Left renal pelvis (tissue), 4 donors: Measurements from ENCODE around the gene LBR. TPM values are rescaled to one million over a fixed set of nuclear protein-coding genes. Genes with fewer than 3 reads are reported as not detected.
"Not testable (repeated sequence)": the region's sequence is repeated elsewhere in the genome, so short reads cannot be mapped to it uniquely, and the experiment has no call there.

Source experiments
- DNase-seq, 4 donors: peaks; one replicate each; pipeline ENCODE4 v3.0.0-alpha.2; 2013; ENCODE audit warnings: low read depth in 4 of 4, low spot score in 3 of 4
- polyA plus RNA-seq, 4 donors: library from polyadenylated mRNA; unstranded; fragments of 120-200 nt; gene quantifications; one replicate each; pipeline ENCODE4 v1.2.1, GENCODE V29; 2013; ENCODE audit not compliant: insufficient read length in 4 of 4

The LBR gene
- polyA plus RNA-seq = 100 to 1,000 TPM in 1 of 4 donors, 10 to 100 TPM in 3; 56.4 to 101 (median 93.2) TPM

GRCh38 chr1:225427235-225428067, at the start of gene LBR:
TSS of gene LBR (minus strand) at chr1:225428038. CDS start at chr1:225424075, 3,963 bp downstream.
- DNase-seq = no peak

- no peak for DNase-seq
These were observed 49.6 kb upstream of the LBR start for GRCh38 chr1:225477296-225477911.

GRCh38 chr1:225476538-225476988, 48.7 kb upstream of the LBR start:
- DNase-seq = no peak

GRCh38 chr1:225476100-225476511, 48.3 kb upstream of the LBR start:
- DNase-seq = no peak

- DNase-seq = peak in 3 of 4 donors; percentile 39 to 50 (median 47)
These were observed 47.4 kb upstream of the LBR start for GRCh38 chr1:225474986-225475820.

- no peak for DNase-seq
These were observed 46.7 kb upstream of the LBR start for GRCh38 chr1:225474439-225474985.

- DNase-seq = not testable (repeated sequence)
These were observed 46.0 kb upstream of the LBR start for GRCh38 chr1:225473676-225474438.

- not testable (repeated sequence) for DNase-seq
These were observed 45.4 kb upstream of the LBR start for GRCh38 chr1:225473266-225473665.

- no peak for DNase-seq
These were observed 43.8 kb upstream of the LBR start for GRCh38 chr1:225471453-225472301.

GRCh38 chr1:225471109-225471452, 43.2 kb upstream of the LBR start:
- no peak for DNase-seq

GRCh38 chr1:225470211-225471108, 42.6 kb upstream of the LBR start:
- no peak for DNase-seq

GRCh38 chr1:225469051-225469450, 41.2 kb upstream of the LBR start:
- no peak for DNase-seq

- no peak for DNase-seq
These were observed 40.6 kb upstream of the LBR start for GRCh38 chr1:225468270-225469020.

GRCh38 chr1:225467193-225468020, 39.6 kb upstream of the LBR start:
- no peak for DNase-seq

GRCh38 chr1:225466848-225467192, 39.0 kb upstream of the LBR start:
- no peak for DNase-seq

GRCh38 chr1:225465793-225466517, 38.1 kb upstream of the LBR start:
- DNase-seq = no peak
